Inflammatory macrophage treated with lipopolysaccharide for 1 hour (primary cell): ENCODE measurements around the gene SCGB2B2.
"Not testable (repeated sequence)": the region's sequence is repeated elsewhere in the genome, so short reads cannot be mapped to it uniquely, and the experiment has no call there.

Experiments used
- DNase-seq, 2 donors: peaks; one replicate each; pipeline ENCODE4 v3.0.0-alpha.2; 2020 to 2022

SCGB2B2 gene

DNA sequence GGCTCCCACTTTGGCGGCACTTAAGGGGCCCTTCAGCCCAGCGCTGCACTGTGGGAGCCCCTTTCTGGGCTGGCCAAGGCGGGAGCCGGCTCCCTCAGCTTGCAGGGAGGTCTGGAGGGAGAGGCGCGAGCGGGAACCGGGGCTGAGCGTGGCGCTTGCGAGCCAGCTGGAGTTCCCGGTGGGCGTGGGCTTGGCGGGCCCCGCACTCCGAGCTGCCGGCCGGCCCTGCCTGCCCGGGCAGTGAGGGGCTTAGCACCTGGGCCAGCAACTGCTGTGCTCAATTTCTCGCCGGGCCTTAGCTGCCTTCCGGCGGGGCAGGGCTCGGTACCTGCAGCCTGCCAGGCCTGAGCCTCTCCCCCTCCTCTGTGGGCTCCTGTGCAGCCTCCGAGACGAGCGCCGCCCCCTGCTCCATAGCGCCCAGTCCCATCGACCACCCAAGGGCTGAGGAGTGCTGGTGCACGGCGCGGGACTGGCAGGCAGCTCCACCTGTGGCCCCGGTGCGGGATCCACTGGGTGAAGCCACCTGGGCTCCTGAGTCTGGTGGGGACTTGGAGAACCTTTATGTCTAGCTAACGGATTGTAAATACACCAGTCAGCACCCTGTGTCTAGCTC is 8.8 kb downstream of the SCGB2B2 start:
- not testable (repeated sequence) for DNase-seq

DNA sequence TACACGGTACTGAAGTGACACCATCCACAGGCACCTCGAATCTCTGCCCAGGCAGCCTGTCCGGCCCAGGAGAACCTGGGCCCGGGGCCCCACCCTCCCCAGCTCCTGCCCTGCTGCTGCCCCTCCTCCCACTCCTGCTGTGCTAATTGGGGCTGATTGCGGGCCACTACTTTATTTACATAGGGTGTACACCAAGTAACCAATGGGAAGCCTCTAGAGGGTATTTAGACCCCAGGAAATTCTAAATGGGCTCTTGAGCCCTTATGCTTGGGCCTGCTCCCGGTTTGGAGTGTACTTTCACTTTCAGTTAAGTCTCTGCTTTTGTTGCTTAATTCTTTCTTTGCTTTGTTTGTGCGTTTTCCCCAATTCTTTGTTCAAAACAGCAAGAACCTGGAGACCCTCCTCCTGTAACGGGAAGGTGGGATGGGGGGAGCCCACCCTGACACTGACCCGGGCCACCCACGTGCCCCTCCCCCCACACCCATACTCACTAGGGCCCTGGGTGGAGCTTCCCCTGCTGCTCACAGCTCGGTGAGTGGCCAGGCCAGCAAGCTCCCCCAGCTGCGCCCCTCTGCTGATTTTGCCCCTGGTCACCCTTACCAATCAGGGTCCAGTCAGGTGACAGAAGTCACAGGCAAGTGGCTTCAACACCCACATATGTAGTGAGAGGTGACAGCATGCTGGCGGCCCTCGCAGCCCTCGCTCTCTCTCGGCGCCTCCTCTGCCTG is 9.4 kb downstream of the SCGB2B2 start:
- DNase-seq, result no peak

- DNase-seq, result no peak
Measured at GRCh38 chr19:34666958-34667265, 10.0 kb downstream of the SCGB2B2 start.

- DNase-seq, result no peak
Measured at GRCh38 chr19:34666200-34666957, 10.6 kb downstream of the SCGB2B2 start.

GRCh38 chr19:34665275-34665674 is 11.7 kb downstream of the SCGB2B2 start:
- DNase-seq, result not testable (repeated sequence)

DNA sequence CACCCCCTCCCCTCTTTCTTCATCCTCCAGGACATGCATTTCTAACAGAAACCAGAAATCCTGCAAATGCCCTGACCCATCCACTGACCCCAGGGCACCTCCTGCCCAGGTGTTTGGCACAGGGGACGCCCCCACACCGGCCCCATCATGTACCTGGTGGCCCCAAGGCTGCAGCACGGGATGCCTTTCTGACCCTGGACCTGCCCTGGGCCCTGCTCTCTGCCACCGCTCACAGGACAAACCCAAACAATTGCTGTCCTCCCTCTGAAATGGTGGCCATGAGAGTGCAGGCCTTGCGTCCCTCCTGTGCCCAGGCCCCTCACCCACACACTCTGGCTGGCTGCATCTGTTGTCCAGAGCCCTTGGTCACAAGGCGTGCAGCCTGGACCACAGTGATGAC is 12.1 kb downstream of the SCGB2B2 start:
- no peak for DNase-seq

- DNase-seq, result no peak
Measured at GRCh38 chr19:34664168-34664567, 12.8 kb downstream of the SCGB2B2 start.

GRCh38 chr19:34662919-34663318 is 14.0 kb downstream of the SCGB2B2 start:
- DNase-seq, result no peak

GRCh38 chr19:34661357-34661756 is 15.6 kb downstream of the SCGB2B2 start:
- DNase-seq, result no peak

DNA sequence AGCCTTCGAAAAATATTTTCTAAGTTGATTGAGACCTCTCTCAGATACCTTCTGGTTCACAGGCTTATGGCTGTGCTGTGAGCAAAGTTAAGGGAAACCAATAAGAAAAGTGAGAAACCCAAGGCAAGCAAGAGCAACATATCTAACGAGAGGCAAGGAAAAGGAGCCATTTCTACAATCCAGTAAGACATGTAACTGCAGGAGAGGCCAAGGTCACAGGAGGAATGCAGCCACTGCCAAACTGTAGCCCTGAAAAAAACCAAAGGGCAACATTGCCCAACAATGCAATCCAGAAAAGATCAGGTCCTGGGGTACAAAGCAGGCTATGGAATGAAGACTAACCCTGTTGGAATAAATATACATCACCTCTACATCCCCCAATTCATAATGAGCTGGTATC is 21.3 kb downstream of the SCGB2B2 start:
- no peak for DNase-seq

DNA sequence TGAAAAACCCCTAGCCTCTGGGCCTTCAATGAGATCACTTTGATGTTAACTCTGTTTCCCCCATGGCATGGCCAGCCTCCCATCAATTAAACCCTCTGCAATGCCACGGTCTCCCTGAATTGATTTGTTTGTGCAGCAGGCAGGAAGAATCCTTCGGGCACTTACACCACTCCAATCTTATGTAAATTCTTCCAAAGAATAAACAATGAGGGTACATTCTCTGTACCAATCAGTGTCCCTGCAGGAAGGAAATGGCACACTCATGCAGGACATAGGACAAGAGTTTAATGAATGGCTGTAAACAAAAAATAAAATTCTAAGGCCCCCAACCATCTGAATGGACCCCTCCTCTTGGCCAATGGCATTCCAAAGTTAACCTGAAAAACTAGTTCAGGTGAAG is 22.2 kb downstream of the SCGB2B2 start:
- no peak for DNase-seq

DNA sequence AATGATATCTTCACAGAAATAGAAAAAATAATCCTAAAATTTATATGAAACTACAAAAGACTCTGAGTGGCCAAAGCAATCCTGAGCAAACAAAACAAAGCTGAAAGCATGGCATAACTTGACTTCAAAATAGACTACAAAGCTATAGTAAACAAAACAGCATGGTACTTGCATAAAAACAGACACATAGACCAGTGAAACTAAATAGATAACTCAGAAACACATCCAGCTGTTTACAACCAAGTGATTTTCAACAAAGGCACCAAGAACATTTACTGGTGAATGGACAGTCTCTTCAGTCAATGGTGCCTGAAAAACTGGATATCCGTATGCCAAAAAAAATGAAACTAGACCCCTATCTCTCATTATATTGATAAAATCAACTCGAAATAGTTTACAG is 25.2 kb downstream of the SCGB2B2 start:
- no peak for DNase-seq

GRCh38 chr19:34649886-34650543 is 26.9 kb downstream of the SCGB2B2 start:
- DNase-seq, result no peak

DNA sequence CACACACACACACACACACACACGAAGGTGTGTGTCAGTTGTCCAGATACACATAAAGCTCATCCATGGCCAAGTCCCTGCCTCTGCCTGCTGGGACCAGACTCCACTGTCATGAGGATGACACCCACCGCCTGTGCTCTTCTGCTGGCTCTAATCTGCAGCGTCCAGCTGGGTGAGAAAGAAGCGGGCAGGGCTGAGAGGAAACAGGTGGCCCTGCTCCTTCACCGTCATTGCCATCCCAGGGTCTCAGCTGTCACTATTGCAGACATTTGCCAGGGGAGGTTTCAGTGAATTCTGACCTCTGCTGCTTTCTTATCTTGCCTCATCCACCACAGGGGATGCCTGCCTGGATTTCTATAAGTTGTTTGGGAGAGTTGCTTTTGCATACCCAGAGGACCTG is 31.4 kb downstream of the SCGB2B2 start:
- no peak for DNase-seq

- DNase-seq, result no peak
Measured at GRCh38 chr19:34644991-34645461, 31.9 kb downstream of the SCGB2B2 start.

DNA sequence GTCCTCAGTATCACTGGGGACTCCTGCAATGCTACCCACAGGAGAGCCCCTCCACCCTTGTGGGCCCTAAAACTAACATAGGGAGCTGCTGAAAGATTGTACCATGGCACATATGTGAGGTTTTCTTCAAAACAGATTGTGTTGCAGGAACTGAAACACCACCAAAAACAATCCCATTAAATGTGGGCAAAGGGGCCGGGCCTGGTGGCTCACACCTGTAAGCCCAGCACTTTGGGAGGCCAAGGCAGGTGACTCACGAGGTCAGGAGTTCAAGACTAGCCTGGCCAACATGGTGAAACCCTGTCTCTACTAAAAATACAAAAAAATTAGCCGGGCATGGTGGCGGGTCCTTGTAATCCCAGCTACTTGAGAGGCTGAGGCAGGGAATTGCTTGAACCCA is 34.7 kb downstream of the SCGB2B2 start:
- DNase-seq, result no peak

- peak; percentile 41 to 84 for DNase-seq
Measured at GRCh38 chr19:34639491-34640085, 37.4 kb downstream of the SCGB2B2 start.

- DNase-seq, result no peak
Measured at GRCh38 chr19:34633802-34634201, 43.2 kb downstream of the SCGB2B2 start.
